WTC11 (cell line): ENCODE measurements around the gene ADISSP. TPM values are rescaled to one million over a fixed set of nuclear protein-coding genes. Genes with fewer than 3 reads are reported as not detected.

Experiments used
- ATAC-seq: fragments of 200-7000 bp; cut with Tn5 transposase; 2 replicates; pipeline ENCODE4 v1.10.0; 2021; ENCODE audit warnings: mild to moderate bottlenecking, moderate library complexity
- CTCF ChIA-PET: fragments of 300-600 bp; sonication (Branson Sonifier 250); formaldehyde crosslinking; loops from one replicate; lab custom pipeline; 2021; ENCODE audit warnings: antibody characterized with exemption; lab: Charles Lee
- POLR2A ChIA-PET: fragments of 350-600 bp; sonication (Branson Sonifier 250); formaldehyde crosslinking; loops from one replicate; lab custom pipeline; 2021; ENCODE audit warnings: antibody characterized with exemption; lab: Charles Lee
- DNase-seq: peaks from one replicate; pipeline ENCODE4 v3.0.0; 2021; ENCODE audit warnings: low spot score
- H3K27ac Mint-ChIP-seq: 2 replicates; pipeline ENCODE4 v1.8.0; 2021; ENCODE audit warnings: mixed read lengths
- H3K27me3 Mint-ChIP-seq: 2 replicates; pipeline ENCODE4 v1.8.0; 2021; ENCODE audit warnings: low read depth, mild to moderate bottlenecking, moderate library complexity, mixed read lengths
- H3K36me3 Mint-ChIP-seq: 2 replicates; pipeline ENCODE4 v1.8.0; 2021; ENCODE audit warnings: mixed read lengths
- H3K4me1 Mint-ChIP-seq: 2 replicates; pipeline ENCODE4 v1.8.0; 2022; ENCODE audit warnings: mixed read lengths
- H3K4me3 Mint-ChIP-seq: 2 replicates; pipeline ENCODE4 v1.8.0; 2021; ENCODE audit warnings: mild to moderate bottlenecking, moderate library complexity, mixed read lengths
- H3K9me3 Mint-ChIP-seq: 2 replicates; pipeline ENCODE4 v1.8.0; 2021; ENCODE audit warnings: mixed read lengths
- ETV6 ChIP-seq: sonication (generic); formaldehyde crosslinking; IDR thresholded peaks from 2 replicates; pipeline ENCODE4 v1.8.1; 2022; ENCODE audit warnings: mild to moderate bottlenecking, missing genetic modification reagents
- FOXJ3 ChIP-seq: sonication (generic); formaldehyde crosslinking; IDR thresholded peaks from 2 replicates; pipeline ENCODE4 v1.9.0; 2021; ENCODE audit warnings: missing genetic modification reagents, mild to moderate bottlenecking, borderline replicate concordance
- FOXK1 ChIP-seq: sonication (generic); formaldehyde crosslinking; IDR thresholded peaks from 2 replicates; pipeline ENCODE4 v1.8.0; 2022; ENCODE audit warnings: mild to moderate bottlenecking, moderate library complexity, missing genetic modification reagents
- FOXP1 ChIP-seq: sonication (generic); formaldehyde crosslinking; IDR thresholded peaks from 2 replicates; pipeline ENCODE4 v1.8.0; 2022; ENCODE audit warnings: missing genetic modification reagents, mild to moderate bottlenecking, moderate library complexity, borderline replicate concordance
- GRHL2 ChIP-seq: fragments of 250-450 bp; sonication (Bioruptor Pico); IDR thresholded peaks from 2 replicates; pipeline ENCODE4 v1.8.0; 2022; ENCODE audit warnings: mild to moderate bottlenecking, moderate library complexity; ENCODE audit not compliant: insufficient replicate concordance, severe bottlenecking
- MYBL2 ChIP-seq: sonication (generic); formaldehyde crosslinking; IDR thresholded peaks from 2 replicates; pipeline ENCODE4 v1.8.1; 2023; ENCODE audit warnings: mild to moderate bottlenecking, moderate library complexity, missing genetic modification reagents
- NFE2L1 ChIP-seq: sonication (generic); formaldehyde crosslinking; IDR thresholded peaks from 2 replicates; pipeline ENCODE4 v1.8.1; 2023; ENCODE audit warnings: missing genetic modification reagents
- NFYB ChIP-seq: sonication (generic); formaldehyde crosslinking; conservative IDR thresholded peaks from 2 replicates; pipeline ENCODE4 v1.8.0; 2022; ENCODE audit warnings: low read depth, missing genetic modification reagents
- NR2C2 ChIP-seq: sonication (generic); formaldehyde crosslinking; IDR thresholded peaks from 2 replicates; pipeline ENCODE4 v1.8.0; 2022; ENCODE audit warnings: mild to moderate bottlenecking, missing genetic modification reagents
- OVOL2 ChIP-seq: fragments of 250-450 bp; sonication (Bioruptor Pico); IDR thresholded peaks from 2 replicates; pipeline ENCODE4 v1.9.0; 2021; ENCODE audit warnings: mild to moderate bottlenecking, borderline replicate concordance
- PRDM15 ChIP-seq: sonication (generic); formaldehyde crosslinking; IDR thresholded peaks from 2 replicates; pipeline ENCODE4 v1.8.0; 2022; ENCODE audit warnings: missing genetic modification reagents
- STAT6 ChIP-seq: sonication (generic); formaldehyde crosslinking; conservative IDR thresholded peaks from 2 replicates; pipeline ENCODE4 v1.8.1; 2023; ENCODE audit warnings: mild to moderate bottlenecking, low read depth, missing genetic modification reagents, moderate library complexity
- ZNF232 ChIP-seq: sonication (generic); formaldehyde crosslinking; IDR thresholded peaks from 2 replicates; pipeline ENCODE4 v1.8.0; 2022; ENCODE audit warnings: mild to moderate bottlenecking, missing genetic modification reagents
- ZNF263 ChIP-seq: sonication (generic); formaldehyde crosslinking; IDR thresholded peaks from 2 replicates; pipeline ENCODE4 v1.8.1; 2022; ENCODE audit warnings: low read depth, mild to moderate bottlenecking, moderate library complexity, missing genetic modification reagents
- ZNF416 ChIP-seq: fragments of 250-450 bp; sonication (Bioruptor Pico); IDR thresholded peaks from 2 replicates; pipeline ENCODE4 v1.9.0; 2021; ENCODE audit warnings: mild to moderate bottlenecking, inconsistent platforms
- ZNF532 ChIP-seq: fragments of 250-450 bp; sonication (Bioruptor Pico); IDR thresholded peaks from 2 replicates; pipeline ENCODE4 v1.9.0; 2021; ENCODE audit warnings: mild to moderate bottlenecking, borderline replicate concordance
- ZNF671 ChIP-seq: fragments of 250-450 bp; sonication (Bioruptor Pico); IDR thresholded peaks from 2 replicates; pipeline ENCODE4 v1.8.0; 2021; ENCODE audit warnings: mild to moderate bottlenecking
- ZSCAN18 ChIP-seq: fragments of 250-450 bp; sonication (Bioruptor Pico); IDR thresholded peaks from 2 replicates; pipeline ENCODE4 v2.1.2; 2022; ENCODE audit warnings: mild to moderate bottlenecking, moderate library complexity
- total RNA-seq: library from RNA; stranded (reverse); gene quantifications from 3 replicates; pipeline ENCODE4 v1.2.3, GENCODE V29; 2021
- TF ChIP-seq, protein P1 (sequence below): sonication (generic); formaldehyde crosslinking; IDR thresholded peaks from 2 replicates; pipeline ENCODE4 v1.8.1; 2022; ENCODE audit warnings: mild to moderate bottlenecking, missing genetic modification reagents, moderate library complexity, borderline replicate concordance

Gene ADISSP
- total RNA-seq, 1 experiment from 2014 or later = 129 TPM

DNA sequence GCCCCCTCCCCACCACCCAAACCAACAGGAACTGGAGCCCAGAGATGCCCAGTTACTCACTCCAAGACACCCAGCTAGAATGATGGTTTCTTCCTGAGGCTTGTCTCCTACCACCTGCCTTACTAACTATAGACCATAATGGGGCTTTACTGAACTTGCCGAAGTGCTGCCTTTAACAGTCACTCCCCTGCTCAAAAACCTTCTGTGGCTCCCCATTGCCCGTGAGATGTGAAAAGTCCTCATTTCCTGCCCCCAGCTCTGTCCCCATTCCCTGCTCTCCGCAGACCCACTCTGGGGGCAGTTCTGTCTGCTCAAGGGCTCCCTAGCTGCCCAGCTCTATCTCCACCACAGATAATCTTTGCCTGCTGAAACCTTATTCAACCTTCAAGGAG lies 60.0 kb downstream of the ADISSP start (continued):
- TF ChIP-seq, protein P1, sequence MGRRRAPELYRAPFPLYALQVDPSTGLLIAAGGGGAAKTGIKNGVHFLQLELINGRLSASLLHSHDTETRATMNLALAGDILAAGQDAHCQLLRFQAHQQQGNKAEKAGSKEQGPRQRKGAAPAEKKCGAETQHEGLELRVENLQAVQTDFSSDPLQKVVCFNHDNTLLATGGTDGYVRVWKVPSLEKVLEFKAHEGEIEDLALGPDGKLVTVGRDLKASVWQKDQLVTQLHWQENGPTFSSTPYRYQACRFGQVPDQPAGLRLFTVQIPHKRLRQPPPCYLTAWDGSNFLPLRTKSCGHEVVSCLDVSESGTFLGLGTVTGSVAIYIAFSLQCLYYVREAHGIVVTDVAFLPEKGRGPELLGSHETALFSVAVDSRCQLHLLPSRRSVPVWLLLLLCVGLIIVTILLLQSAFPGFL (CRISPR knock-in tag) = no peak

- ATAC-seq = no peak
- no peak overlapping the region for H3K4me3 Mint-ChIP-seq
- no peaks in the 10 kb centered on the region for H3K9me3 Mint-ChIP-seq
- H3K27me3 Mint-ChIP-seq = no peaks in the 10 kb centered on the region
- no peaks in the 10 kb centered on the region for H3K36me3 Mint-ChIP-seq
- no peak overlapping the region for H3K27ac Mint-ChIP-seq
- no peaks in the 10 kb centered on the region for H3K4me1 Mint-ChIP-seq
- ChIA-PET POLR2A (interaction anchor here (0.5 kb wide), 1 partner anchor 319 kb away, joined by 3 read pairs; no protein-coding TSS in a partner anchor), CTCF (interaction anchor here (1.0 to 1.9 kb wide), 11 partner anchors 10 to 61 kb away, joined by 3 to 12 read pairs (median 4); partner anchors contain the start of gene ADISSP)
- no peak for DNase-seq
- no peak for TF ChIP-seq OVOL2
- no peak for TF ChIP-seq NFE2L1
- TF ChIP-seq NR2C2 = no peak
- TF ChIP-seq NFYB = no peak
- TF ChIP-seq ZNF416 (CRISPR knock-in tag) = no peak
- no peak for TF ChIP-seq FOXK1 (CRISPR knock-in tag)
- TF ChIP-seq STAT6 (CRISPR knock-in tag) = no peak
- no peak for TF ChIP-seq FOXP1
- TF ChIP-seq MYBL2 = no peak
- TF ChIP-seq FOXJ3 (CRISPR knock-in tag) = no peak
- TF ChIP-seq, all 79 proteins: peak for 0
Measured at GRCh38 chr20:3706774-3707507, 60.6 kb downstream of the ADISSP start.

DNA sequence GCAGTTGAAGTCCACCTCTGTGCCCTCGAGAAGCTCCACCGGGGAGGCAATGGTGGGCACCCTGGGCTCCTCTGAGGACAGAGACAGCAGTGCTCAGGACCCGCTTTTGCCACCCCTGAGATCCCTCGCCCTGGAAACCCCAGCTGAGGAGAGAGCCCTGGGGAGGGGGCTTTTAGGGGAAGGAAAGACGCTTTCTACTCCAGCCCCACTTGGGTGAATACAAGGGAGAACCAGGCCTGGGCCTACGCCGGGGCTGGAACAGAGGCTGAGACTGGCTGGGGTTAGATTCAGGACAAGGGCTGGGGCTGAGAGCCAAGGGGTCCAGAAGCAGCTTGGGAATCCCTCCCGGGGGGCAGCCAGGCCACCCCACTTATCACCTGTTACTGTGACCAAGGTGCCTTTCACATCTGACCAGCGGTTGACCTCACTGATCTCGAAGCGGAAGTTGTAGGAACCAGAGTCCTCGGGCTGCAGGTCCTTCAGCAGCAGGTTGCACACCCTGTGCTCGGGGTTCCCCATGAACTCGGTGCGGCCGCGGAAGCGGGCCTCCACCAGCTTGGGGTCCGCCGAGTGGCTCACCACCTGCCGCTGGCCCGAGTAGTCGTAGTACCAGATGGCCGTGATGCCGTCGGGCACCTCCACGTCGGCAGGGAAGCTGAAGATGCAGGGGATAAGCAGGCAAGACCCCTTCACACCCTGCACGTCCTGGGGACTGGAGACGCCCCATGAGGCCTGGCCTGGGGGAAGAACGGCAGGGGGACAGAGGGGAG lies 61.4 kb downstream of the ADISSP start:
- no peak overlapping the region for H3K27ac Mint-ChIP-seq
- no peaks in the 10 kb centered on the region for H3K27me3 Mint-ChIP-seq
- DNase-seq (no peak), ATAC-seq (no peak)
- H3K4me3 Mint-ChIP-seq = no peak overlapping the region
- ChIA-PET POLR2A (interaction anchor here (0.5 kb wide), 1 partner anchor 320 kb away, joined by 3 read pairs; no protein-coding TSS in a partner anchor), CTCF (interaction anchor here (0.5 to 2.6 kb wide), 8 partner anchors 10 to 370 kb away, joined by 3 to 16 read pairs (median 5); no protein-coding TSS in a partner anchor)
- no peaks in the 10 kb centered on the region for H3K36me3 Mint-ChIP-seq
- no peaks in the 10 kb centered on the region for H3K4me1 Mint-ChIP-seq
- no peaks in the 10 kb centered on the region for H3K9me3 Mint-ChIP-seq
- TF ChIP-seq PRDM15 (CRISPR knock-in tag) = no peak
- no peak for TF ChIP-seq ZNF671
- no peak for TF ChIP-seq ZNF532 (CRISPR knock-in tag)
- no peak for TF ChIP-seq ZNF263 (CRISPR knock-in tag)
- no peak for TF ChIP-seq GRHL2
- no peak for TF ChIP-seq ZNF232 (CRISPR knock-in tag)
- no peak for TF ChIP-seq ZSCAN18 (CRISPR knock-in tag)
- TF ChIP-seq ETV6 = no peak
